ENCODE data around the gene GFY.

Gene GFY

DNA sequence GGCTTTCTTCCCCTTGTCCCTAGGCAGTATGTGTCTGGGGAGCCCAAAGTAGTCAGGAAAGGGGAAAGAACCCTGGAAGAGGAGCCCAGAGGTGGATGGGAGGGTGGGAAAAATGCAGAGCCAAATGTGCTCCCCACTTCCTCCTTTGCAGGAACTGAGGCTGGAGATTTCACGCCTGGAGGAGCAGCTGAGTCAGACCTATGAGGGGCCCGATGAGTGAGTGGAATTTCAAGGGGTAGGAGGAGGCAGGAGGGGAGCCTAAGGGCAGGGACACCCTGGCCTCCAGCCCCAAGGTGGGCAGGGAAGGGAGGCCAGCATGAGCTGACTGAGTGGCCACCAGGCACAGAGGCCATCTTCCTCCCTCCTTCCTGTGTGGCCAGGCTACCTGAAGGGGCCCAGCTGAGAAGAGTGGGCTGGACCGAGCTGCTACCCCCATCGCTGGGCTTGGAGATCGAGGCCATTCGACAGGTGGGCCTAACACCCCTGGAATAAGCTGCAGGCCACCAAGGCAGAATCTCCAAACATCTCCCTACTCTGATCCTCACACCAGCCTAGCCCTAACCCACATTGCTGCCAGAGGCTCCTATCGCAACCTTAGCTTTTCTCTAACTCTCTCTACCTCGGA lies 16.3 kb upstream of the GFY start:
- DNase-seq (ENCODE audit: low spot score): peak; percentile 8

DNA sequence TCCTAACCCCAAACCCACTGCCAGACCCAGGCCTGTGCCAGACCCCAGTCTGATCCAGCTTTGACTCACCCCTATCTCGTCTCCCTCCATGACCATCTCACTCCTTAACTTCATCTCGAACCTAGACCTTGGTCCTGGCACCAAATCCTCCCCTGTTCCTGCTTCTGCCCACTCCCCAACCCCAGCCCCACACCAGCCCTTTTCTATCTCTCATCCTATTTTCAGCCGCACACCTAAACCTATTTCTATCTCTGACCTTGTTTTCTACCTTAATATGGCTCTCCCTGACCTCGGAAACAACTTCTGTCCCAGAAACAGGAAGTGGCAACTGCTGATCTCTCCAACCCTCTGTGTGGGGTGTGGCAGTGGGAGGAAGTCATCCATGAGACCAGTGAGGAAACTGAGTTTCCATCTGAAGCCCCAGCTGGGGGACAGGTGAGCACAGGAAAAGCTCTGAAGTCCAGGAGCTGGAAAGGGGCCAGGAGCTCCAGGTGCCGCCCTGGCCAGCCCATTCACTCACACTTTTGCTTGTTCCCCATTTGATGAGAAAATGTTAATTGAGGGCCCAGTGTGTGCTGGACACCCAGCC lies 15.7 kb upstream of the GFY start:
- DNase-seq (ENCODE audit: low spot score): peak; percentile 4

DNA sequence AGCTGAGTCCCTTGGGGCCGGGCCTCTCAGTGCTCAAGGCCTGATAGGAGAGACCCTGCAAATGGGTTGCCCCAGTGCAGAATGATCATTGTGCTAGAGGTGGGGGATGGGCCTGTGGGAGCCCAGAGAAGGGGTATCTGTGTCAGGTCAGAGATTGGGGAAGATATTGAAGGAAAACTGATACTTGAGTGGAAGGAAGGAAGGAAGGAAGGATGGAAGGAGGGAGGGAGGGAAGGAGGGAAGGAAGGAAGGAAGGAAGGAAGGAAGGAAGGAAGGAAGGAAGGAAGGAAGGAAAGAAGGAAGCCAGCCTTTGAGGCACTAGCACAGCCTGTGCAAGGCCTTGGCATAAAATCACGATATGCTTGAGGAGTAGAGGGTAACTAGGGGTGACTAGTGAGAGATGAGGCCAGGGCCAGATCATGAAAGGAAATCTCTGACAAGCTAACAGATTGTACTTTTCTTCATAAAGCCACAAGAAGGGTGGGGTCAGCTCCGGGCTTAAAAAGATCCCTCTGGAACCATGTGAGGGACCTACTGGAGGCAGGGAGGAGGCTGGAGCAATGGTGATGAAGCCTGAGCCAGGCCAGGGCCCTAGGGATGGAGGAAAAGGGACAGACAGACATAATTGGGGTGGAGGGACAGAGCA lies 13.4 kb upstream of the GFY start:
- no peak for DNase-seq (ENCODE audit: low spot score)

DNA sequence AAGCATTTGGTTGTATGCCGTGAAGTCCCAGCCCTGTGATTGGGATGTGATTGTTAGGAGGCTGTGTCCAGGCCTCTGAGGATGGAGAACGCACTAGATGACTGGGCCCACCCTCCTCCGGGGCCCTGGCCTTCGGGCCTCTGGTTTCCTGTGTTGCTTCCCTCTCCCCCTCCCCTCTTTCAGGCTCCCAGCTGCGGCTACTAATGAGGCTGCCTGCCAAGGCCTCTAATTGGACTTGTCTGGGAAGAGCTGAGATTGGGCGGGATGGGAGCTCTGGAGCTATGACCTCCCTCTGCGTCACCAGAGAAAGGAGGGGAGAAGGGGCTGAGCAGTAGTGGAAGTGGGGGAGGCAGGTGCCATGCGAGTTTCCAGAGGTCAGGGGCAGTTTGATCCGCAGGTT lies 11.8 kb upstream of the GFY start:
- DNase-seq (ENCODE audit: low spot score): no peak

DNA sequence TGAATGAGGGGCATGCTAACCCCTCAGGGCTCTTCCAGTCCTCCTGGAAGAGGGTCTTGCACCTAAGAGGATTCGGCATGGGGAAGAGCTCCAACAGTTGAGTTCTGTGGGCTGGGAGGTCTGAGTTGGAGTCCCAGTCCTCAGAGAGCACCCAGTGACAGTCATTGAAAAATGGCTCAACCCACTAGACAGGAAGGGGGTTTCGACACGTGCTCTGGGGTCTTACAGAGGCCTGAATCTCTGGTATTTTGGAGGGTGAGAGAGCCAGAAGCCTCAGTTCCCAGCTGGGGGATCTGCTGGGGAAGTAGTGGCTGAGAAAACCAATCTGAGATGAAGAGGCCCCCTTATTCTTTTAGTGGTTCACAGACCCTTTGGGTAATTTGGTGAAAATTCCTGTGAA lies 10.9 kb upstream of the GFY start:
- DNase-seq (ENCODE audit: low spot score): no peak

DNA sequence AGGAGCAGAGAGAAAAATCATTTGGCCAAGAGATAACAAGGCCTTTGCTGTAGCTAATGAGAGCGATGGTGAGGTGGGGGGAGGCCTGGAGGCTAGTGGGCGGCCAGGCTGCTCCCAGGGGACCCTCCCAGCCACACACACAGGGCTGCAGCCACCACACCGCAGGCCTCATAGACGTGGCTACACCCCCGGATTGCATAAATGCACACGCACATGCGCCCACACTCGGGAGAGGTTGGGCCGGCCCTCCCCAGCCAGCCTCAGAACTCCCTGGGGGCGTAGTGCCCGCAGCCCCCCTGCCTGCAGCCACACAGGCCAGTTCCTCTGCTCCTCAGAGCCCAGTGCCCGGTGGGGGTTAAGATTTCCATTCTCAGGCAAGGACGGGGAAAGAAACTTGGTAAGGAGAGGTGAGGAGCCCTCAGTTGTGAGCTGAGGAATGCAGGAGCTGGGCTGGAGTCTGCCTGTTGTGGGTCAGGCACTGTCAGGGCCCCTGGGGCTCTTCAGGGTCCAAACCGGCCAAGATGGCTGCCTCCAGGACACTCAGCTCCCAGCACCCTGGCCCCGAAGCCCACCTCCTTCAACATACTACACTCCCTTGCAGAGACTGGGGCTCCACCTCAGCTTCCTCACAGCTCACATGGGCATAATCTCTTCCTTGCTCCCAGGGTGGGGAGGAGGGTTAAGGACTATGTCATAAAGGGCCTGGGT lies 9.9 kb upstream of the GFY start:
- no peak for DNase-seq (ENCODE audit: low spot score)

DNA sequence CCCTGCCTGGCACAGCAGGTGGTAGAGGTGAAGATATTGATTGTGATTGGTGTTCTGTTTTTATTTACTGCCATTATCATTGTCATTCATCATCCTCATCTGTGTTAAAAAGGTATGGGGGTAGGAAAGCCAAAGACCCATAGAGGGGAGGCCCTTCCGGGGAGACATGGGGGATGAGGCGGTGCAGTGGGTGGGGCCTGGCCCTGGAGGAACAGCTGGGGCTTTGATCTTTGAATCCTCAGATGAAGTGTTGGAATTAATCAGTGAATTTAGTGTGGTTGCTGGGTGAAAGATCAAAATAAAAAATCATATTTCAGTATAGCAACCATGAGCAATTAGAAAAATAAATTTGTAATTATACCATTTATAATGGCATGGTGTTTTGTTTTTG lies 9.4 kb upstream of the GFY start:
- no peak for DNase-seq (ENCODE audit: low spot score)

DNA sequence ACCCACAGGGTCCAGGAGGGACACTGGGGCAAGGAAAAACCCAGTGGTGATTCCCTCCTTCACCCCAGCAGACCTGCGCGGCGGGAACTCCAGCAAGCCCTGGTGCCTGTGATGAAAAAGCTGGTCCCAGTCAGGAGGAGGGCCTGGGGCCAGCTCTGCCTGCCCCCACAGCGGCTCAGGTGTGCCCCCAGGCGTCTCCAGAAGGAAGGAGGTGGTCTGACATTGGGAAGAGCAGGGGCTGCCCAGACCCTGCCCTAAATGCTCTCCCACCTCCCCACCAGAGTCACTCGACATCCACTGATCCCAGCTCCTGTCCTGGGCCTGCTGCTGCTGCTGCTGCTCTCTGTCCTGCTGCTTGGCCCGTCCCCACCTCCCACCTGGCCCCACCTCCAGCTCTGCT lies 8.1 kb upstream of the GFY start:
- no peak for DNase-seq (ENCODE audit: low spot score)

DNA sequence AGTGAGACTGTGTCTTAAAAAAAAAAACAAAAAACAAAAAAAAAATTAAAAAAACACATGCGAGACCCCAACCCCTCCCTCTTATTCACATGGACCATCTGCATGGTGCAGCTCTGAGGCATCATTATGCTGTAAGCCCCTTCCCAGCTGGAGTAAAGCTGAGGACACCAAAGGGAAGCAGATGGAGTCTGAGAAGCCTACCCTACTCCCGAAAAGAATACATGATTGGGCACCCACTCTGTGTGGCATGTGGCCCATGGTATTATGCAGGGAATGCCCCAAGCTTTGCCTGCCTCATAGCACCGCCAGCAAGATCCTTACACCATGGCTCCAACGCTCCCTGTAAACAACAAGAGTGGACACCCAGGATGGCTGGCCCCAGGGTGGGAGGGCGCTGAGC lies 6.7 kb upstream of the GFY start:
- DNase-seq (ENCODE audit: low spot score): no peak

DNA sequence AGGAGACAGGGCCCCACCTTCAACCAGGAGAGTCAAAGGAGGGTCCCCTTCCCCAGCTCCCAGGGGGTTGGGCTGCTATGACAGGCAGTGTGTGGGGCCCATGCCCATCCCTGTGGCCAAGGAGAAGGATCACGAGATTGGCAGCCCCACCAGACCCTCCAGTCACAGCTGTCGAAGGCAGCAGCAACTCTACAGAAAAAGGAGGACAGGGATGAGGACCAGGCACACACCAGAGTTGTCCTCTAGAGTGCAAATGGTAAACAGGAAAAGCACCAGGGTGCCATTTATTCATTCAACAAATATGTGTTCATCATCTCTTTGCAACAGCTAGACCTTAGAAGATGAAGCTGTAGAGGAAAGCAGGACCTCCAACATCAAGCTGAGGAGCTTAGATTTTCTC lies 6.0 kb upstream of the GFY start:
- DNase-seq (ENCODE audit: low spot score): no peak

DNA sequence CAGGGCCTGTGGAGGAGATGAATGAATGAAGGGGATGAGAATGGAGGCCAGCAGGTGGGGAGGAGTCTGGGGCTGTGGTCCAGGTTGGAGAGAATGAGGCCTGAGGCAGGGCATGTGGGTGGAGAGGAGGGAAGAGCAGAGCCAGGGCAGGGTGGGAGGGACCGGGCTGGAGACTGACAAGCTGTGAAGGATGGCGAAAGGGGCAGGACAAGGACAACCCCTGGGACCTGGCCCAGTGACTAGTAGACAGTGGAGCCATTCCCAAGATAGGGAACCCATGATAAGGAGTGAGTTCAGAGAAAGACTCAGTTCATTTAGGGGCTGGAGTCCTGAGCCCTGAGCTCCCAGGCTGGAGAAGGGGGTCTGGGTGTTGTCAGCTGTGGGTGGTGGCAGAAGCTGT lies 5.0 kb upstream of the GFY start:
- no peak for DNase-seq (ENCODE audit: low spot score)

DNA sequence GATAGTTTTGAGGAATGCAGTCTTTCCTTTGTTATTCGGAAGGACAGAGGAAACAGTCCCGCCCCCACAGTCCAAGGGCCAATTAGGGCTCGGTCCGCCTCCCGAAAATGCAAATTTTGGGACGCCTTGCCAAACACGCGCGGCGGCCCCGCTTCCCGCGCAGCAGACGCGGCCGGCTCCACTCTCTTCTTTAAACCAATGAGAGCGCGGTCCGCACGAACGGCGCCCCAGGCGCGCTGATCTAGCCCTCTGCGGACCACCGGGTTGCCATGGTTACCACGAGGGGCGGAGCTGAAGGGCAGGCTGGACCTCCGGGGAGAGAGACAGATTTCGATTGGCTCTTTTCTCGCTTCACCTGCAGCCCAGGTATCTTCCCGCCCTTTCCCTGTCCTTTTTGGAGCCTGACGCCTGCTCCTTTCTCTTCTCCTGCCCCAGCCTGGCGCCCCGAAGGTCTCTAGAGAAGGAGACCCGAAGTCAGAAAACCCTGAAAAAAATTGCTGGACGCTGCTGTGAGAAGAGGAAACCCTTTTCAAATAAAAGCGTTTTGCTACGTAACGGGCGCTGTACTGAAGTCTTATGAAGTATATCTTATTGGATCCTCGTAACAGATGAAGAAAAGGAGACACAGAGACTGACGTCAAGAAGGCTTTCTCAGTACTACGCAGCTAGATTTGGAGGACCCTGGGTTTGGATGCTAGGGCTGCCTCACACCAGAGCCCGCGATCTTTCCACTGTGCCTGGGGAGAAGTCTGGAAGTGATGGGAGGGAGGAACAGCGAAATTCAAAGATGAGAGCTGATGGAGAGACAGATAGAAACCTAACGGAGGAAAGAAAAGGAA lies 3.9 kb upstream of the GFY start:
- peak; percentile 94 for DNase-seq (ENCODE audit: low spot score)

DNA sequence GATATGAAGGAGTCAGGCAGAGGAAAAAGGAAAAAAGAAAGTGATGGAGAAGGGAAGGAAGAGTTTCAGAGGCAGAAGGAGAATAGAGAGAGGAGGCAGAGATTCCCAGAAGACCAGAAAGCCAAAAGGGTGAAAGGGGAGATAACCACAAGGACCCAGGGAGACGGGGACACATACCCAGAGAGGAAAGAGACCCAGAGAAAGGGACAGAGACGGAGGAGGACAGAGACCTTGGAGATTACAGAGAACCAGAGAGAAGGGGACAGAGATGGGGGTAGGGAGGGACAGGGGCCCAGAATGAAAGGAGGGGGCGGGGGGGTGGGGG lies 3.3 kb upstream of the GFY start:
- no peak for DNase-seq (ENCODE audit: low spot score)

DNA sequence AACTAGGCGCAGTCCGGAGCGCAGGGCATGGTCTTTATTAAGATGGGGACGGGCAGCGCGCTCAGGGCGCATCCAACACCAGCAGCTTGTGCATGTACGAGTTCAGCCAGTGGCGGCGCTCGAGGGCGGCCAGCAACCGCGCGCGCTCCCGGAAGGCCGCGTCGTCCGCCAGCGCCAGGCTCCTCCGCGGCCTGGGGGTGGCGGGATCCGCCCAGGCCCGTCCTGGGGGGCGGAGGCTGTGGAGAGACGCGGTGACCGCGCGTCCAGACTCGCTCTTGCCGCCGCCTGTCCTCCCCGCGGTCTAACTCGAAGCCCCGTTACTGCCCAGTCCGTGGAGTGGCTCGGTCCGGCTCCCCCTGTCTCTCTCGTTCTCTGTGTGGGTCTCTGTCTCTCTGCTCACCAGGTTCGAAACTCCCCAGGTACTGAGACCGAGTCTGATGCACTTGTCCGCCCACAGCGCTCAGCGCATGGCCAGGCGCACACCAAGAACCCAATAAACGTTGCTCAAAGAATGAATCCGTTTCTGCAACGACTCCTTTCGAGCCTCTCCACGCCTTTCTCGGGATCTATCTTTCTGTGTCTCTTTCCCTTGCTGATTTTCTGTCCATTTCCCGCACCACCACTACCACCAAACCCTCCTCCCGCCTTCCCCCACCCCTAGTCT lies 2.6 kb upstream of the GFY start:
- DNase-seq (ENCODE audit: low spot score): peak; percentile 55

DNA sequence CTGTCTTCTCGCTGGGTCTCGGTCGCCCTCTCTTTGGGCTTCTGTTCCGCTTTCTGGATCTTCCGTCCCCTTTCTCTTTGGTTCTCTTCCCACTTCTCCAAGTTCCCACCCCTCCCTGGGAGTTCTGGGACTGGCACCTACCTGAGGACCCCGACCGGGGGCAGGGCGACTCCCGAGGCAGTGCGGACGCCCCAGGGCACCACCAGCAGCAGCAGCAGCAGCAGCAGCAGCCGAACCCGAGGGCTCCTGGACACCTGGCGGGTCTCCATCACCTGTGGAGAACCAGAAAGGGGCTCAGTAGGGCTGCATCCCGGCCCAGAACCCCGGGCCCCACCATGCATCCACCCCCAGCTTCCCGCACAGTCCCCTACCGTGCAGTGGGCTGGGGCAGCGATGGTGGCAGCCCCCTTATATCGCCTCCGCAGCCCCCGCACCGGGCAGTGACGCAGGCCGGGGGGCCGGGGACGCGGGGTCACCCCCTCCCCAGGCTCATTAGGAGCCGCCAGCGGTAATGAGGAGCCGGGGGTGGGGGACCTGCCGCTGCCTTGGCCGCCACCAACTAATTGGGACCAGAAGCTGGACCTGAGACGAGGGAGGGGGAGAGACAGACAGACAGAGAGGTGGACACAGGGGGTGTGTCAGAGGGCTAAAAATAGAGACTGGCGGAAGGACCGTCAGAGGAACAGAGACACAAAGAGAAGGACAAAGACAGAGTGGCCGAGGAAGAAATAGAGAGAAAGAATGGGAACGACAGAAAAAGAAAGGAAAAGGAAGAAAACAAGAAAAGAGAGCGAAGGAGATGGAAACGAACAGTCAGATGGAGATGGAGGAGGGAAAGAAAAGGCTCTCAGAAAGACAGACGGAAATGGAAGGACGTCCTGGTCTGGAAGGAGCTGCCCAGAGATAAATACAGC lies 1.9 kb upstream of the GFY start, which contains the start of gene PTH2:
Gene PTH2, minus strand, starts transcription at position 371 of the 914 bp plus-strand sequence. Its CDS starts 102 bp downstream, at position 269.
- DNase-seq (ENCODE audit: low spot score): no peak

DNA sequence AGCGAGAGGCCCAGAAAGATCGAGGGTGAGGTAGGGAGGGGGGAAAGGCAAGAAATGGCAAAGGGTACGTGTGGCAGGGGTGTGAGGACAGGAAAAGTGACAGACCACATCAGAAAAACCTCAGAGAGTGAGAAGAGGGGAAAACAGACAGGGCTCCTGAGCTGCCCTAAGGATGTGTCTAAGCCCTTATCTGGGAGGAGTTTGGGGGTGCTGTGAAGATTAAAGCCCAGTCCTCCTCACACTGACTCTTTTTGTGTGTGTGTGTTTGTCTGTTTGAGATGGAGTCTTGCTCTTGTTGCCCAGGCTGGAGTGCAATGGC lies 1.2 kb upstream of the GFY start:
- no peak for DNase-seq (ENCODE audit: low spot score)

DNA sequence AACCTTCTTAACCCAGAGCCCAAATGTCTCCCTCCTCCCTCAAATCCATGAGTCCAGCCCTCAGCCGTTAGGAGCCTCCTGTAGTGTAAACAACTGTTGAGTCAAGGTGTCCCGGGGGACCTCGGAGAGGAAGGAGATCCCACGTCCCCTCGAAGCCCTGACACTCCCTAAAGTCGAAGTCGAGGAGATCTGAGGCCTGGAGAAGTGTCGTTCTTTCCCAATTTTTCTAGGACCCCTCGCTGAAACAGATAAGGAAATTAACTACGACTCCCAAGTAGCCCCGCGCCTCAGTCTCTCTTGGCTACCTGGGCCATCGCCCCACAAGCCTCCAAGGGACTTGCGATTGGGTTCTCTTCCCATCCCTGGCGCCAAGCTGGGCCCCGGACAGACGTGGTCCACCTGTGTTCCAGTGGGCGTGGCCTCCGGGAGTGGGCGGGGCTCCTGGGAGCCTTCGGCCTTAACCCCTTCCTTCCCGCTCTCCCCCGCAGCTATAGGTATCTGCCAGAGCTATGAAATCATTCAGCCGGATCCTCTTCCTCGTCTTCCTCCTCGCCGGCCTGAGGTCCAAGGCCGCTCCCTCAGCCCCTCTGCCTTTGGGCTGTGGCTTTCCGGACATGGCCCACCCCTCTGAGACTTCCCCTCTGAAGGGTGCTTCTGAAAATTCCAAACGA lies 869 bp downstream of the GFY start:
- peak; percentile 73 for DNase-seq (ENCODE audit: low spot score)

DNA sequence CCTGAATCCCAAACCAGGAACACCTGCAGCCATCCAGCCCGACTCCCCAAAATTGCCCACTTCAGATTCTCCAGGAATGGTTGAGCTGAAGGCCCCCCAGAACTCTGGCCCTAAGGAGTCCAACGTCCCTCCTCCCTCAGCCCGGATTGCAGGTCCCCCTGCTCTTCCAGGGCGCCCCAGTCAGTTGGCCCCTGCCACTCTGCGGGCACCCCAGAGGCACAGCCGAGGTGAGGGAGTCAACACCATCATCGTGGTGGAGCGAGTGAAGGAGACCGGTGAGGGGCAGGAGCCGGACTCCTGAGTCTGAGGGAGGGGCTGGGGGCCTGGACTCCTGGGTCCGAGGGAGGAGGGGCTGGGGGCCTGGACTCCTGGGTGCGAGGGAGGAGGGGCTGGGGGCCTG lies 2.2 kb downstream of the GFY start:
- no peak for DNase-seq (ENCODE audit: low spot score)

DNA sequence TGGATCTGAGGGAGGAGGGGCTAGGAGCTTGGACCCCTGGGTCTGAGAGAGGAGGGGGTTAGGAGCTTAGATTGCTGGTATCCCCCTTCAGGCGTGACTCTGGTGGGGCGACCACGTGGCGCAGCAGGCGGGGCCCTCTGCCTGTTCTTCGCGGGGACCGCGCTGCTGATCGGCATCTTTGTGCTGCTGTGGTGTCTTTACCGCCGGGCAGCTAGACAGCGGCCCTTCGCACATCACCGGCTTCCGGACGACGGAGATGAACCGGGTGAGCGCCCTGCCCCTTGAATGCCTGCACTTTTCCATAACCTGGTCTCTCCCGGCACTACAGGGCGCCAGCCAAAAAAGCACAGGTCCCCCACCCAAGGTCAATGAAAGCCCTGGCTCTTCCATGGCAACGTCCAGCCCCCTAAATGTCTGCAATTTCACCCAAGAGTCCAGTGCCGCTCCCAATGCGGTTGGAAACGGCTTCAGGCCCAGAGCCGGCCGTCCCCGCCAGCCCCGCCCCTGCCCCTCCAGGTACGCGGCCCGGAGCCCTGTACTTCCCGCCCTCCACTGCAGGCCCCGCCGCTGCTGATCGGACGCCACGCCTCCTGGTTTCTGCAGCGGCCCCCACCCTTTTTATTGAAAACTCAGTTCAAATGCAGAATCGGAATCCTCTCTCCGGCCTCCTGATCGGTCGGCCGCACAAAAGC lies 2.8 kb downstream of the GFY start:
- DNase-seq (ENCODE audit: low spot score): peak; percentile 71

All from iPS-NIHi11 (cell line).